Retinal pigment epithelial cell (primary cell): ENCODE results near the gene DACH1.

ENCODE experiments used
- DNase-seq: peaks from one replicate; pipeline ENCODE4 v3.0.0-alpha.2; 2010; ENCODE audit warnings: low read depth
- H3K4me3 ChIP-seq: 2 replicates; pipeline ENCODE4 v1.5.1; 2011; ENCODE audit warnings: mild to moderate bottlenecking, low read length, control low read depth, moderate library complexity
- TF ChIP-seq, protein P1 (sequence below): conservative IDR thresholded peaks from 2 replicates; pipeline ENCODE4 v1.5.1; 2011; ENCODE audit warnings: low read depth, low read length, control low read depth, inconsistent platforms

Gene DACH1

DNA sequence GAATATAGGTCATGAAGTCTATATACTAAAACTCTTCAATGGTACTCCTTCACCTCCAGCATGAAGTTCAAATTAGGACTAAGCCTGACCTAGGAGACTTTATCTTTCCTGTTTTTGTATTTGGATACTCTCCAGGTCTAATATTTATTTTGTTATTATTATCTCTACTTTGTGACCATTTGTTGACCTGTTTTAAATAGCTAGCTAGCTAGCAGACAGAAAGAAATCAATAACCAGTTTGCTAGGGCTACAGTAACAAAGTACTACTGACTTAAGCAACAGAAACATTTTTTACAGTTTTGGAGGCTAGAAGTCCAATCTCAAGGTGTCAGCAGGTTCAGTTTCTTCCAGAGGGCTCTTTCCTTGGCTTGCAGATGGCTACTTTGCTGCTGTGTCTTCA is 15.1 kb upstream of the DACH1 start:
- H3K4me3 ChIP-seq: no peak overlapping the region
- DNase-seq: no peak
- TF ChIP-seq, protein P1, sequence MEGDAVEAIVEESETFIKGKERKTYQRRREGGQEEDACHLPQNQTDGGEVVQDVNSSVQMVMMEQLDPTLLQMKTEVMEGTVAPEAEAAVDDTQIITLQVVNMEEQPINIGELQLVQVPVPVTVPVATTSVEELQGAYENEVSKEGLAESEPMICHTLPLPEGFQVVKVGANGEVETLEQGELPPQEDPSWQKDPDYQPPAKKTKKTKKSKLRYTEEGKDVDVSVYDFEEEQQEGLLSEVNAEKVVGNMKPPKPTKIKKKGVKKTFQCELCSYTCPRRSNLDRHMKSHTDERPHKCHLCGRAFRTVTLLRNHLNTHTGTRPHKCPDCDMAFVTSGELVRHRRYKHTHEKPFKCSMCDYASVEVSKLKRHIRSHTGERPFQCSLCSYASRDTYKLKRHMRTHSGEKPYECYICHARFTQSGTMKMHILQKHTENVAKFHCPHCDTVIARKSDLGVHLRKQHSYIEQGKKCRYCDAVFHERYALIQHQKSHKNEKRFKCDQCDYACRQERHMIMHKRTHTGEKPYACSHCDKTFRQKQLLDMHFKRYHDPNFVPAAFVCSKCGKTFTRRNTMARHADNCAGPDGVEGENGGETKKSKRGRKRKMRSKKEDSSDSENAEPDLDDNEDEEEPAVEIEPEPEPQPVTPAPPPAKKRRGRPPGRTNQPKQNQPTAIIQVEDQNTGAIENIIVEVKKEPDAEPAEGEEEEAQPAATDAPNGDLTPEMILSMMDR: no peak

DNA sequence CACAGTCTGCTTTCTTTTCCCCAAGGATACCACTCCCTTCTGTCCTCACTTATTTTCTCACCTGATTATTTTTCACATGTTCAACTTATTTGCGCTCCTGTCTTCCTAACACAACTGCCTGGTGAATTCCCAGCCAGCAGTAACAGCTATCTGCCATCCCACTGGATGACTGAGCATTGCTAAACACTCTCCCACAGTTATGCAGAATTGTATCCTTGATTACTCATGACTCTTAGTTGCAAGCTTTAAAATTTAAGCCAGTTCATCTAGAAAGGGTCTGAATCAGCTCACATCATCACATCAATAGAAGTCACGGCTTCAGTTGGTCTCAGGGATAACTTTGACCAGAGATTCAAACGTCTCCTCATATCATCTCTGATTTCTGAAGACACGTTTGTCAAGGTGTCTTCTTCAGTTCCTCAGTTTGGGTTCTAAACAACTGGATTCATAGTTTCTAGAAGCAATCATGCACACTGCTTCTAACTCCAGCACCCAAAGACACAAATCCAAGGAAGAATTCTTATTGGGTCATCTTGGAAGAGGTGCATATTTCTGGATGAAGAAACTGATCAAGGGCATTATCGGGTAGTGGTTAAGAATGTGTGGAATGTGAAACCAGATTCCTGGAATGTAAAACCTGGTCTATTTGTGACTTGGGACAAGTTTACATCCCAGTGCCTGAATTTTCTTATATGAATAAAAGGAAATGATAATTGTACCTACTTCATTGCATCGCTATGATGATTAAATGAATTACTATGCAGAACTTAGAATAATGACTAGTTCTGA is 13.9 kb upstream of the DACH1 start:
- DNase-seq: no peak
- H3K4me3 ChIP-seq: no peak overlapping the region
- TF ChIP-seq, protein P1: no peak

DNA sequence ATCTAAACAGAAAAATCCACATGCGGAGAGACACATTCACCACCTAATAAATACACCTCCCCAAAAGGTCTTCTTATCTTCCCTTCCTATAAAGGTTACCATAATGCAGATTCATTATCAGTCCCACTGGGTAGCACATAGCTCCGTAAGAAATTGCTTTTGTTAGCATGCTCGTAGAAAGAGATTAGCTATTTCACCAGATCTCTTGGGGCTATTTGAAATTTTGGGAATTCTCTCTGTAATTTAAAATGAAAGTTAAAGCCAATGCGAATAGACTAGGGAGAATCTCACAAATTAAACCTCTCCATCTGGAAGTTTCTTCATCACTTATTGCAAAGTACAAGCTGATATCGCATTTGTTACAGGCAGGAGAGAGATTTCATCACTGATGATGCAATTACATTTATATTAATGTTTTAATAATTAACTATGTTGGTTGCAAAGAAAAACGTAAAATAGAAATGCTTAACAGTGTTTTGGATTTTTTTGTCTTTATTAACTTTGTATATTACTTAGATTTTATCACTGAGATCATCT is 12.9 kb upstream of the DACH1 start:
- no peak for DNase-seq
- TF ChIP-seq, protein P1: no peak
- no peak overlapping the region for H3K4me3 ChIP-seq

DNA sequence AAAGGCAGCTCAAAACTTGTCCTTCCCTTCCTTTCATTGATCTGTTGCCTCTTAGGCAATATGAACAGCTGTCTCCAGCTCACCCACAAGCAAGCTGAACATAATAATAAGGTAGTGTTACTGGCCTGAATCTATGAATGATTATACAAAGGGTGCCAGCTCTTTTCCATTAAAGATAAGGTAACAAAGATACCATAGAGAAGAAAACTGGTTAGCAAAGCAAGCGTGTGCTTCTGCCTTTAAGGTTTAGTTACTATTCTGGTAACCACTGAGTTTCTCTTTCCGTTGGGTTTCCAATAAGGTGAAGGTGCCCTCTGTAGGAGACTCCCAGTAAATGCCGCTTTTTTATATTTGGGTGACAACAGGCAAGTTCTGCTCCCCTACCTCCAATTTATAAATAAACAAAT is 12.1 kb upstream of the DACH1 start:
- H3K4me3 ChIP-seq: no peak overlapping the region
- no peak for DNase-seq
- TF ChIP-seq, protein P1: peak; percentile 76

DNA sequence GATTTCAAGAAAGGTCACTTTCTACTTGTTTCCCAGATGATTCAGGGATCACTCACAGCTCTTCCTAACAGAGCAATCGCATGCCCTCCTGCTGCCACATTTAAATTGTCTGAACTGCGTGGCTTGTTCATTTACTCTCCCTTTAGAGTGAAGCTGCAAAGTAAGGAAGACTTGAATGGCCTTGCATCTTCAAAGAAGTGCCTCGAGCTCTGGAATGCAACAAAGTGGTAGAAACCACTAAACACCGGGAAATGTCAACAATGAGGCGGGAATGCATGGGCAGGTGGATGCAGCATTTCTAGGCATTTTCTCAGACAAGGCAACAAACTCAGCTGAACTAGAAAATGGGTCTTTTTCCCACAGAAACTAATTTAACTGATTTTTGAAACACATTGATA is 10.3 kb upstream of the DACH1 start:
- DNase-seq: no peak
- H3K4me3 ChIP-seq: no peak overlapping the region
- TF ChIP-seq, protein P1: no peak

DNA sequence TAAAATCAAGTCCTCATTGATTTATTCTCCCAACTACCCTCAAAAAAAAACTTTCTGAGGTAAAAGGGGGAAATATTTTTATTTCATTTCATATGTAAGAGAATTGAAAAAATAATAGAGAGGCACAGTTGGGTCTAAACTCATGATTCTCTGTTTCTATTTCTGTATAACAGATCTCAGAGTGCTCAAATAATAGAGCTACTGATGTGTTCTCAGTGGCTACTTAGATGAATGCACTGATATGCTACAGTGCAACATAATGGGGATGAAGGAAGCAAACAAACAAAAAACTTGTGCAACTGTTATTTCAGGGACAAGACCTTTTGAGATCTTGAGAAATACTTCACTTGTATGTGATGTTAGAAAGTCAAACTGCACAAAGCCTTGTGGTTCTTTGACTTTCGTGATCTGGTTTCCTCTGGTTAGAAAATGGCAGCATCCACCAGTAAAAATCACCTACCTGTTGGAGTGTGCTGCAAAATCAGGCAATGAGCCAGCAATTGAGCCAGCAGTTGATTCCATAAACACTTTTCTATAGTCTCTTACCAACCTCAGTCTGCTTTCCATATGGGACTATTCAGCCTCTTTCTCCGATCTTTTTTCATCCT is 9.7 kb upstream of the DACH1 start:
- TF ChIP-seq, protein P1: no peak
- H3K4me3 ChIP-seq: no peak overlapping the region
- DNase-seq: no peak

DNA sequence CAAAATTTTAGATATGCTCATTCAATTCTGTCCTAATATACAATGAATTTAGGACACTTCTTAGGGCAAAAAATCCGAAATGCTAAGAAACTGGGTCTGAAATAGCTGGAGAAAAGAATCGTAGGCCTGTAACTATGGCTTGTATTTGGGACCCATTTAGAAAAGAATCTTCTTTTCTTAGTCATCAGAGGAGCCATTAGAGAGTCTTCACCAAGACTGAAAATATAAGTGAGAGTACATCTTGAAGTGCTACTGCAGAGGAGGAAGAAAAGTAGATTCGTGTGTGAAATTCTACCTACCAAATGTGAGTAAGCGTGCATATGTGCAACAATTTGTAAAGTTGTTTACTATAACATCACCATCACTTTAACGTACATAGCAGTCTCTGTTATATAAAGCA is 8.8 kb upstream of the DACH1 start:
- no peak for DNase-seq
- H3K4me3 ChIP-seq: no peak overlapping the region
- TF ChIP-seq, protein P1: no peak
